Fibroblast of mammary gland (primary cell): ENCODE measurements around the gene NPHP4.

Source experiments
- DNase-seq: peaks from one replicate; pipeline ENCODE4 v3.0.0-alpha.2; 2010; ENCODE audit warnings: low read depth
- H3K4me3 ChIP-seq: 2 replicates; pipeline ENCODE4 v1.5.1; 2011; ENCODE audit warnings: low read depth, mild to moderate bottlenecking, low read length, moderate library complexity; ENCODE audit not compliant: control insufficient read depth
- TF ChIP-seq, protein P1 (sequence below): conservative IDR thresholded peaks from 2 replicates; pipeline ENCODE4 v1.5.1; 2011; ENCODE audit warnings: low read depth, low read length, inconsistent platforms; ENCODE audit not compliant: control insufficient read depth, insufficient read depth

The NPHP4 gene

DNA sequence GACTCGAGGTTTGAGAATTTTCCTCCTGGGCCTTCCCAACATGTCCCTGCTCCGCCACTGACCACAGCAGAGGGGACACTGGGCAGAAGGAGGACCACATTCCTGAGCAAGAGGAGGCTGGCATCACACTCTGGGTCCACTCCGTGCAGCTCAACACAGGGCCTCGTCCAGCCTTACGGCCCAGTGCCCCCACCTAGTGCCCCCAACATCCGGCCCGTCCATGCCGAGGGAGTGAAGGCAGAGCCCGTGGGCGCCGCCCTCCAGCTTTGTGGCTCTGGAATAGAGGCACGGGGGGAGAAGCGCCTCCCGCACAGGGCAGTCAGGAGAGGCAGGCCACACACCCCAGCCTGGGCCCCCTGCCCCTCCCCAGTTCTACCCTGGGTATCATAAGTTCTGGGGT is 158.3 kb downstream of the NPHP4 start:
- TF ChIP-seq, protein P1, sequence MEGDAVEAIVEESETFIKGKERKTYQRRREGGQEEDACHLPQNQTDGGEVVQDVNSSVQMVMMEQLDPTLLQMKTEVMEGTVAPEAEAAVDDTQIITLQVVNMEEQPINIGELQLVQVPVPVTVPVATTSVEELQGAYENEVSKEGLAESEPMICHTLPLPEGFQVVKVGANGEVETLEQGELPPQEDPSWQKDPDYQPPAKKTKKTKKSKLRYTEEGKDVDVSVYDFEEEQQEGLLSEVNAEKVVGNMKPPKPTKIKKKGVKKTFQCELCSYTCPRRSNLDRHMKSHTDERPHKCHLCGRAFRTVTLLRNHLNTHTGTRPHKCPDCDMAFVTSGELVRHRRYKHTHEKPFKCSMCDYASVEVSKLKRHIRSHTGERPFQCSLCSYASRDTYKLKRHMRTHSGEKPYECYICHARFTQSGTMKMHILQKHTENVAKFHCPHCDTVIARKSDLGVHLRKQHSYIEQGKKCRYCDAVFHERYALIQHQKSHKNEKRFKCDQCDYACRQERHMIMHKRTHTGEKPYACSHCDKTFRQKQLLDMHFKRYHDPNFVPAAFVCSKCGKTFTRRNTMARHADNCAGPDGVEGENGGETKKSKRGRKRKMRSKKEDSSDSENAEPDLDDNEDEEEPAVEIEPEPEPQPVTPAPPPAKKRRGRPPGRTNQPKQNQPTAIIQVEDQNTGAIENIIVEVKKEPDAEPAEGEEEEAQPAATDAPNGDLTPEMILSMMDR = no peak
- no peak for DNase-seq
- no peak overlapping the region for H3K4me3 ChIP-seq

DNA sequence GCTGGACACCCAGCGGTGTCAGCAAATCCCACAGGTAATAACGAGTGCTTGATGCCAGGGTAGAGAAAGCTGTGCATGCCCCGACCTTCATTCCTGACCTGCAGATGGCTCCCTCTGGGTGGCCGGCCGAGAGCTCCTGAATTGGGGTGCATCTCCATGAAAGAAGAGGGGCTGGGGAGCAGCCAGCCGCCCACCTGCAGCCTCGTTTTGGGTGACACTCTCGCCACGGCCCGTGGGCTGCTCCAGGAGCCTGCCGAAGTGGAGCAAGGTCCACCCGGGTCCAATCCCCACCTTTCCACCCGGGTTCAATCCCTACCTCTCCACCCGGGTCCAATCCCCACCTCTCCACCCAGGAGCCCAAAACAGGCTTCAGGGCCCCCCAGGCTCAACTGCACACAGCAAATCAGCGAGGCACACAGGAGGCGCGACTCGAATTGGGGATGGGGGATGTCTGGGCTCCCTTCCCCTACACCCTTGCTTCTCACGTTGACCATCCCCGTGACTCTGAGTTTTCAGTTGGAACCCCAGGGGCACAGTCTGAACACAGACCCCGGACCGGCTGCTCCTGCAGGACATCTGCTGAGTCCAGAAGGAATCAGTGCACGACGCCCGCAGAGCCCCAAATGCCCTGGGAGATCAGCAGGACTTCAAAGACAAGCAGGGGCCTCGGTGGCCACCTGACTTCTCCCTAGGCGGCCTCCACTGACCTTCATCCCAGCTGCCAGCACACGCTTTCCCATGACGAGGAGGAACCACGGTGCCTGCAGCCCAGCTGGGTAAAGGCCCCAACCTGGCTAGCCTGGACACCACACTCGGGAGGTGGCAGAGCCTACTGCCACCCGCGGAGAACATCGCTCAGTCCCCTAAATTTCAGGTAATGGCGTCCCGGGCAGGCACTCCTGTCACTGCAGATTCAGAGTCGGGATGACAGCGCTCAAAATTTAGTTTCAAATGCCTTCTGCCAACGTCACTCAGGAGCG is 159.0 kb downstream of the NPHP4 start:
- TF ChIP-seq, protein P1 = no peak
- DNase-seq = no peak
- H3K4me3 ChIP-seq = no peak overlapping the region

DNA sequence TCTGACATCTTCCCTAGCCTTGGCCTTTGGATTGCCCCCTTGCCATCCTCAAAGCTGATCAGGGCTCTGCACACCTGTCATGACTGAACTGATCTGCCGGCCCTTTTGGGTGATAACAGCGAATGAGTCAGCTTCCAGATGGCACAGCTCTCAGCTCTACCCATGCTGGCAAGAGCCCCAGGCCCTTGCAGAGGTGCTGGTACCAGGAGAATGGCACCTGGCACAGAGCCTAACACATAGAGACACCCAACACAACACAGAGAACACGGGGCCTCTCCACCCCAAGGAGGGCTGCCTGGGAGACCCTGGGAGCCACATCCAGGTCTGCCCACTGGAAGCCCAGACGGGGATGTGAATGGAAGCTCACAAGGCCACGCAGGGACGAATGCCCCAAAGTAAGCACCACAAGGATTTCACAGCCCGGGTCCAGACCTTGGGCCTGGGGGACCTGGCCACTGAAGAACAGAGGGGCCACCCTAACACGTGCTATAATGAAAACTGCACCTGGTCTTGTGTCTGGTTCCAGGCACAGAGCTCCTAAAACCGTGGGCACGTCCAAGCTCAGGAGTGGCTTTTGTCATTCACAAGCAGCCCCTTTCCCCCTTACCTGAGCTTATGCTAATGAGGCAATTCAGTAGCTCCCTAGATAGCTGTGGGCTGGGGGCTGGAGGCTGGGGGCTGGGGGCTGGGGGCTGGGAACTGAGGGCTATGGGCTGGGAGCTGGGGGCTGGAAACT is 160.5 kb downstream of the NPHP4 start:
- no peak for DNase-seq
- no peak overlapping the region for H3K4me3 ChIP-seq
- TF ChIP-seq, protein P1 = no peak

DNA sequence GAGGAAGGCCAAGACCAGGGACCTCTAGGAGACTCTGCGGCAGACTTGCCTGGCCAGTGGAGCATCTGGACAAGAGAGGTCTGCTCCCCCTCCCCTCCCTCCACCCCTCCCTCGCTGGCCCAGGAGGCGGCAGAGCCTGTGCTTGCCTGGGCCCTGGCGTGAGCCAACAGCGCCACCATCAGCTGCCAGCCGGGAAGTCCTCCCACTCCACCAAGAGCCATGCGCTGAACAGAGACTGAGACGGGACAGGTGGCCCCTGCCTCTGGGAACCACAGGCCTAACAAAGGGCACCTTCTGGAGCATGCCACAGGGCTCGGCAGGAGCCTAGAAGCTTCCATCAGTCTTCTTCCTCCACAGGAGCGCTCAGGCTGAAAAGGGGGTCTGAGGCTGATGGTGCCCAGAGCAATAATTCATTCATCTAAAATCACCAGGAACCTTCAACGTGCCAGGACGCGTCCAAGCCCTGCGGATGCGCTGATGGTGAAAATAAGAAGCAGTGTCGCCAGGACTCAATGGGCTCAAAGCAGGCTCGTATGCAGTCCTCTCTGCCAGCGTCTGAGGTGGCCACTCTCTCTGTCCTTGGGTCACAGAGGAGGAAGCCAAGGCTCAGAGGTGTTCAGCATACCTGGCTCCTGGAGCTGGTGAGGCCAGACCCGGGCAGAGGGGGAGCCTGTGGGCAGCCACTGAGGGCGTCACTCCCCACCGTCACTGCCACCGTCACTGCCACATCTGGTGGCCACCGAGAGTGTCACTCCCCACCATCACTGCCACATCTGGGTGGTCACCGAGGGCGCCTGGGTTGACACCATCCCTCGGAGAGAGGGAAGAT is 161.2 kb downstream of the NPHP4 start:
- TF ChIP-seq, protein P1 = no peak
- no peak overlapping the region for H3K4me3 ChIP-seq
- DNase-seq = no peak

DNA sequence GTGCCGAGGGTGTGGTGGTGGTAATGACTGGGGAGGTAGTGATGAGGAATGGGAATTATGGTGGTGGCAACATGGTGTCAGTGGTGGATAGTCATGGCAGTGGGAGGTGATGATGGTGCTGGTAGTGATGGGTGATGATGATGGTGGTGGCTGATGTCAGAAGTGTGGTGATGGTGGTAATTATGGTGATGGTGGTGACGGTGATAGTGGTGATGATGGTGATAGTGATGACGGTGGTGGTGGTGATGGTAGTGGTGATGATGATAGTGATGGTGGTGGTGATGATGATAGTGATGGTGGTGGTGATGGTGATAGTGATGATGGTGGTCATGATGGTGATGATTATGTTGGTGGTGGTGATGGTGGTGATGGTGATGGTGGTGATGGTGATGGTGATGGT is 162.8 kb downstream of the NPHP4 start:
- TF ChIP-seq, protein P1 = no peak
- DNase-seq = no peak
- no peak overlapping the region for H3K4me3 ChIP-seq

DNA sequence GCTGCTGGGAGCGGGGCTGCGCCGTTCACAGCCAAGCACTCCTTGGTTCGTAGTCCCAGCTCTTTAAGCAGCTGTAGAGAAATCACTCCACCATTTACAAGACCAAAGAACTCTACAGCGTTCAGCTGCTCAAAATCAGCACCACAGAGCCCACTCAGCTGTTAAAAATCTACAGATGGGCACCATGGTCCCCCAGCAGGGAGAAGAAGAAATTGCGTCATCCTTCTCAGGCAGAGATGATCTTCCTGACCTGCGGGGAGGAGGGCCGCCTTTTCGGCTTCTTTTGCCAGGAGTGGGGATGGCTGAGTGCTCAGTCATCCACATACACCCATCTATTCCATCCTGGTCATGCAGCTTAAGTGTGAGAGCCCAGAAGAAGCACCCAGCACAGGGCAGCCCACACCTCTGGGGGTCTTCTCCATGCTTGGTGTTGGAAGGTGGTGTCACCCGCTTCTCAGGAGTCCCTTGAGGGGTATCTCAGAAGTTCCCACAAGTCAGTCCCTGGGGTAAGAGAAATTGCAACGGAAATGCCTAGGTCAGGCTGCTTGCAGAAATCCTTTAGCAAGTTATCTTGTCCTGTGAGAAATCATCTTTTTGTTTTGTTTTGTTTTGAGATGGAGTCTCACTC is 163.8 kb downstream of the NPHP4 start:
- TF ChIP-seq, protein P1 = no peak
- DNase-seq = no peak
- H3K4me3 ChIP-seq = no peak overlapping the region
